Measurements from ENCODE around the gene CRLF1.

The CRLF1 gene

GRCh38 chr19:18590273-18591272 lies 16.0 kb downstream of the CRLF1 start:
- DNase-seq = no peak

DNA sequence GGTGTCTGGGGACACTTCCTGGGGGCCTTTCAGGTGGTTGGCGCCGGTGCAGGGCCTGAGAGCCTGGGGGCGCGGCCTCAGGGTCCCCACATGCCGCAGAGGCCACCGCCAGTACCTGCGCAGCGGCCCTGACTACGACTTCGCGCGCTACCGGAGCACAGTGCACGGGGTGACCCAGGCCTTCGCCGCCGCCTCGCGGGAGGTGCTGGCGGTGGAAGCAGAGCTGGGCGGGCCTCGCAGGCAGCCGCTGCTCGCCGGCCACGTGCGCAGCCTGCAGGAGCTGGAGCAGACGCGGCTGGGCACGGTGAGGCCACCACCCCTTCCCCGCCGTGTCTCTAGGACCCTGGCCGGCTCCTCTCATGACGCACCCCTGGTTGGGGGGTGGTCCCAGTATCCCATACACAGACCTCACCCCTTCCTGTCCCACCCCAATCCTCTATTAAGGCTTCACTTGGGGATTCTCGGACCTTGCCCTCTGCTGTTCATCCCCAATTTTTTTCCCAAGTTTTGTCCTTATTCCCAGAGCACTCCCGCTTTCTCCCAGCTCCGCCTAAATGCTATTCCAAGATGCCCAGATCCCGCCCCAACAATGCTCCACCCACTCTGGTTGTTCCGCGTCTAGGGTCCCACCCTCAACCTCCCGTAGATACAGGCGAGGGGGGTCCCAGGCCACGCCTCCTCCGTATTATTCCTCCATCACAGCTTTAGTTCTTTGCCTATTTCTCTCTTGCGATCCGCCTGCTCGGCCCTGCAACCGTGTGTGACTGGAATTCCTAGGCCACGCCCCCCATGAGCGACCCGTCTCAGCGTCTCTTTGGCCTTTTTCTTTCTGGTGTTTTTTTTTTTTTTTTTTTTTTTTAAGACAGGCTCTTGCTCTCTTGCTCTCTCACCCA lies 17.0 kb downstream of the CRLF1 start:
- peak; percentile 64 for DNase-seq

DNA sequence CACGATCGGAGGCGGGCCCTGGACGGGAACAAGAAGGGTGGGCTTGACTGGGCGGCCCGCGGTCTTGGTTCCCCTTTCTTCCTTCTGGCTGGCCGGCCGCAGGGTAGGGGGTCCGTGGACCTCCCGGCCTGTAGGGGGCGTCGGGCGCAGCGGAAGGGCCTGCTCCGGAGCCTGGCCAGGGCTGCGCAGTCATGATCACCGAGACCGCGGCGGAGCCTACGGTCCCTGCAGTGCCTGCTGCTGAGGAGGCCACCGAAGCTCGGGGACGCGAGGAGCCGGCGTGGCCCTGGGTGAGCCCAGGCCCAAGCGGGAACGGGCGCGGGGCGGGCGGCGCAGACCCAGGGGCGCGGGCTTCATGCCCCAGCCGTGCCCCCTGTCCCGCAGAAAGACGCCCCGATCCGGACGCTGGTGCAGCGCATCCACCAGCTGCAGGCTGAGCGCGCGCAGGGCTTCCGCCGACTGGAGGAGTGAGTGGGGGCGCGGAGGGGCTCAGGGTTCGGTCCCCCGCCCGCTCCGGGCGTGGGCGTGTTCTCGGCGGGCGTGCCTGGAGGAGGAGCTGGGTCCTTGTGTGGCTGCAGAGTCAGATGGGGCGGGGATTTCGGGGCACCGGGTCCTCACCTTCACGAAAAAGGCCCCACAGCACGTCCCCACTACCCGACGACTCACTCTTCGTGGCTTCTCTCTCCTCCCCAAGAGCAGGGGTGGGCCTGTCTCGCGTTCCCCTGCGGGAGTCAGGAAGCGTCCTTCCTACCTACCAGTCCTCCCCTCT lies 17.8 kb downstream of the CRLF1 start, which contains the start of gene REX1BD:
Gene REX1BD, plus strand, starts transcription at position 188 of the 769 bp plus-strand sequence. Its CDS starts 4 bp downstream, at position 192.
- DNase-seq = peak; percentile 82

- DNase-seq = no peak
Observed at GRCh38 chr19:18587962-18588610, 18.5 kb downstream of the CRLF1 start.

DNA sequence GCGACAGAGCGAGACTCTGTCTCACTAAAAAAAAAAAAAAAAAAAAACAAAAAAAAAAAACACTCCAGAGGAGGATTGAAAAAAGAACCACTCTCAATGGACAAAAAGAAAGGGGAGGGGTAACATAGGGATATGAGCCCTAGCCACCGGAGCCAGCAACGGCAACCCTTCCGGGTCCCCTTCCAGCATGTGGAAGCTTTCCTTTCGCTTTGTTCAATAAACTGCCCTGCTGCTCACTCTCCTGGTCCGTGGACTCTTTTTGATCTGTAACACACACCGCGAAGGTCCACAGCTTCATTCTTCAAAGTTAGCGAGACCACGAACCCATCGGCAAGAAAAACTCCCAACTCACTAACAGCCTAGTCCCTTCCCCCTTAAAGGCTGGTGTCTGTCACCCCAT lies 19.0 kb downstream of the CRLF1 start:
- DNase-seq = no peak

DNA sequence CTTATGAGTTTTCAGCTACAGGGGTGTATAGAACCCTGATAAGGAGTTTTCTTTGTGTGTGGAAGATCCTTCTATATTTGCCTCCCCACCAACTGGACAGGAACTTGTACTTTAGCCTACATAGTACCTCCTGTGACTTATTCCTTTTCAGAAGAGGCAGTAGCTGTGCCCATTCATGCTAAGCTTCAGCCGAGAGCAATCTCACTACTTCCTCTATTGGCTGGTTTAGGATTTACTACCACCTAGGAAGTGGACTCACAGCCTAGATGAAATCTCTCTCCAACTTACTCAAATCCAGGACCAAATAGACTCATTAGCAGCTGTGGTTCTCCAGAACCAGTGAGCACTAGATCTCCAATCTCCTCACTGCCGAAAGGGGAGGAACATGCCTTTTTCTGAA lies 20.3 kb downstream of the CRLF1 start:
- DNase-seq = no peak

GRCh38 chr19:18580311-18580710 lies 26.3 kb downstream of the CRLF1 start:
- no peak for DNase-seq

DNA sequence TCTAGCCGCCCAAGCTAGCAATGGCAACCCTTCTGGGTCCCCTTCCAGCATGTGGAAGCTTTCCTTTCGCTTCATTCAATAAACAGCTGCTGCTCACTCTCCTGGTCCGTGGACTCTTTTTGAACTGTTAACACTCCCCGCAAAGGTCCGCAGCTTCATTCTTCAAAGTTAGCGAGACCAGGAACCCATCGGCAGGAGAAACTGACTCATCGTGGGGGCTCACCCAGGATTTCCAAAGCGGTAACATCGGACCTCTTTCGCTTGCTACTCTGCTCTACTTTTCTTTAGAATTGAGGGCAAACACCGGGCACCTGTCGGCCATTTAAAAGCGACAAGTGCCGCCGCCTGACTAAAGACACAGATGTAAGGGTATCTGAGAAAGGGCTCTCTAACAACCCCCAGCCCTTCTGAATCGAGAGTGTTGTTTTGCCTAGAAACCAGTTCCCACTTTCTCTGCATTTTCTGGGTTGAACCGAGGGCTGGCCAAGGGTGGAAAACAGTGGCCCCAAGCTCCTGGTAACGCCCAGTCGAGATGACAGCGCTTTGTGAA lies 29.2 kb downstream of the CRLF1 start:
- DNase-seq = no peak

DNA sequence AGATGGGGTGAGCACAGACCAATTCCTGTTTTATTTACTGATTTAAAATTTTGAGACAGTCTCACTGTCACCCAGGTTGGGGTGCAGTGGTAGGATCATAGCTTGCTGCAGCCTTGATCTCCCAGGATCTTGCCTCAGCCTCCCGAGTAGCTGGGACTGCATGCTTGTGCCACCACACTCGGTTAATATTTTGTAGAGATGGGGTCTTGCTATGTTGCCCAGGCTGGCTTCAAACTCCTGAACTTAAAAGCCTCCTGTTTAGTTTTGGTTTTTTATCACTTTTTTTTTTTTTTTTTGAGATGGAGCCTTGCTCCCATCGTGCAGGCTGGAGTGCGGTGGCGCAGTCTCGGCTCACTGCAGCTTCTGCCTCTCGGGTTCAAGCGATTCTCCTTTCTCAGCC lies 30.2 kb downstream of the CRLF1 start:
- no peak for DNase-seq

DNA sequence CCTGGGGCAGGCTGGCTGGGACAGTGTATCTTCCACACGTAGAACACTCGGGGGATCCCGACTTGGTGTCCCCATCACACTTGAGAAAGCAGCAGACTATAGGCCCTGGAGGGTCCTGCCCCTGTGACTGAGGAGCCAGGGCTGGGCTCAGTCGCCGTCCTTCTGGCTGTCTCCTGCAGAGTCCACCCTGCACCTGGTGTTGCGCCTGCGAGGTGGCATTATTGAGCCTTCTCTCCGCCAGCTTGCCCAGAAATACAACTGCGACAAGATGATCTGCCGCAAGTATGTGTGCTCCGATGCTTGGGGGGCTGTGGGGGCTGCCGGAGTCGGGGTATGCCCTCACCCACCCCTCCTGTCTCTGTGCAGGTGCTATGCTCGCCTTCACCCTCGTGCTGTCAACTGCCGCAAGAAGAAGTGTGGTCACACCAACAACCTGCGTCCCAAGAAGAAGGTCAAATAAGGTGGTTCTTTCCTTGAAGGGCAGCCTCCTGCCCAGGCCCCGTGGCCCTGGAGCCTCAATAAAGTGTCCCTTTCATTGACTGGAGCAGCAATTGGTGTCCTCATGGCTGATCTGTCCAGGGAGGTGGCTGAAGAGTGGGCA lies 31.8 kb downstream of the CRLF1 start:
- no peak for DNase-seq

DNA sequence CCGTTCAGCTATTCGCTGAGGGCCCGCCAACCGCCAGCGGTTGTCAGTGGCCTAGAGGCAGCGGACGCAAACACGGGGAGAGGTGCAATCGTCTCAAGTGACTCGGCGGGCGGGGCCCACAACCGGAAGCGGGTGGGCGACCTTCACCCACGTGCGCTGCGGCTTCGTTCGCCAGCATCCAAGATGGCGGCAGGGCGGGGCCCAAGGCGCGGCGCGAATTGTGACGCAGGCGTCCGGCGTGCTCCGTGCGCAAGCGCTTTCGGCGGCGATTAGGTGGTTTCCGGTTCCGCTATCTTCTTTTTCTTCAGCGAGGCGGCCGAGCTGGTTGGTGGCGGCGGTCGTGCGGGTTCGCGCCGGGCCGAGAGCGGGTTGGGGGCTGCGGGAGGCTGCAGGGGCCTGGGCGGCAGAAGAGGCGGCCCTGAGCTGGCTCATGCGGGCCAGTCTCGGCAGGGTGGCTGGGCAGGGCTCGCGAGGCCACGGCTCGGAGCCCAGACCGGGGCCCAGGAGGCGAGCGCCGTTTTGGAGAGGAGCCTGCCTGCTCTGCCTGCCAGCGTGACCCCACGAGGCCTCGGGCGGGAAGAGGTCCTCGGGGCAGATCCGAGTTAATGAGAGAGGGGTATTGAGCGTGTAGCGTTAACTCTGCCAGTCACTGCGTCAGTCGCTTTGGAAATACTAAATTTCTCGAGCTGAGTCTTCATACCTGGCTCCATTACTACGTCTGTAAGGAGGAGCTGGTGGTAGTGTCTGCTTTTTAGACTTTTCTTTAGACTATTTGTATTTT lies 34.8 kb downstream of the CRLF1 start, which contains the start of gene UBA52:
Gene UBA52, plus strand, starts transcription at position 294 of the 781 bp plus-strand sequence. CDS start 1,444 bp downstream, outside the sequence.
- DNase-seq = peak; percentile 98

DNA sequence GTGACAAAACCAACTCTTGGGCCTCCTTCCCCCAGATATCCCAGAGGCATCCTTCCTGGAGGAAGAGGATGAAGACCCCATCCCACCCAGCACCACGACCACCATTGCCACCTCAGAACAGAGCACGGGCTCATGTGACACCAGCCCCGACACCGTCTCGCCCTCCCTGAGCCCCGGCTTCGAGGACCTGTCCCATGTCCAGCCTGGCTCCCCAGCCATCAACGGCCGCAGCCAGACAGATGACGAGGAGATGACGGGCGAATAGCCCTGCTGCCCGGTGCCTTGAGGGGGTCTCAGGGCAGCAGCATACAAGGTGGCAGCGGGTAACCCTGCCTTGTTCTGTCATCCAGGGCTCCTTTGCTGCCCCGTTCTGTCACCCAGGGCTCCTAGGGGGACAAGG lies 38.2 kb downstream of the CRLF1 start:
- no peak for DNase-seq

- DNase-seq = no peak
Observed at GRCh38 chr19:18566953-18567352, 39.6 kb downstream of the CRLF1 start.

GRCh38 chr19:18562086-18562485 lies 44.5 kb downstream of the CRLF1 start:
- no peak for DNase-seq

GRCh38 chr19:18559685-18560084 lies 46.9 kb downstream of the CRLF1 start:
- DNase-seq = no peak

GRCh38 chr19:18558604-18559003 lies 48.0 kb downstream of the CRLF1 start:
- no peak for DNase-seq

DNA sequence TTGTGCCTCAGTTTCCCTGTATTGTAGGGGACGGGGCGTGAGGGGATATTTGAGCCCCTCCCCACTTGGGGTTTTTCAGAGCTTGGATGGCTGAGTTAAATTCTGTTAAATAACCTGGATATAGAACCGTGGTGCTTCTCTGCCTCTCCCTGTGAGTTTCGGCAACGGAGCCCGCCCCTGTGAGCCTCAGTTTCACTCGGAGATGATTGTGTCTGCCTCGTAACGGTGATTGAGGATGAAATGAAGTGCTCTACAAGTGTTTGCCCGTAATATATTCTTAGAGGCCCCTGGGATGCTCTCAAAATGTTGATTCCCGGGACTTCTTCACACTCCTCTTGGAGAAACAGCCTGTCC lies 48.4 kb downstream of the CRLF1 start:
- no peak for DNase-seq

GRCh38 chr19:18557411-18558201 lies 49.0 kb downstream of the CRLF1 start, which contains the start of gene KXD1:
Gene KXD1 (plus strand): TSS chr19:18557870. CDS start chr19:18562057, 4,187 bp downstream.
- peak; percentile 95 for DNase-seq

DNA sequence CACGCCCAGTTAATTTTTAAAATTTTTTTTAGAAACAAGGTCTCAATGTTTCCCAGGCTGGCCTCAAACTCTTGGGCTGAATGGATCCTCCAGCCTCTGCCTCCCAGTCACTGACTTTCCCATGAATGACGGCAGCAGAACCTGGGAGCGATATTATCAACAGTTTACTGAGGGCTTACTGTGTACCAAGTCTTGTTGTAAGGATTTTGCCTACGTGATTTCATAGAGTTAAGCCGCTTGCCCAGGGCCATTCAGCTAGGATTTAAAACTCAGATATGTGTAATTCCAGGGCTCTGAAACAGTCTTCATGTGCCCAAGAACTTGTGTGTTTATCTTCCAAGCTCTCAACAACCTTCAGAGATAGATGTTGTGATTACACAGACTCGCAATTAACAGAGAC lies 55.0 kb downstream of the CRLF1 start:
- DNase-seq = no peak
